Loucy (cell line): ENCODE data around the gene AKR1C1.
"Not testable (repeated sequence)": the region's sequence is repeated elsewhere in the genome, so short reads cannot be mapped to it uniquely, and the experiment has no call there.

Source experiments
- H2AFZ ChIP-seq: fragments of 200-600 bp; sonication (generic); 2 replicates; pipeline ENCODE4 v1.6.0; 2016; ENCODE audit warnings: antibody characterized with exemption, mild to moderate bottlenecking, low read length, moderate library complexity
- H3F3A ChIP-seq: fragments of 200-600 bp; 2 replicates; pipeline ENCODE4 v1.6.0; 2016; ENCODE audit warnings: antibody characterized with exemption, low read depth, mild to moderate bottlenecking
- H3K27me3 ChIP-seq: fragments of 200-600 bp; sonication (generic); 2 replicates; pipeline ENCODE4 v1.6.1; 2014; ENCODE audit warnings: low read length, mild to moderate bottlenecking; ENCODE audit not compliant: insufficient read depth, poor library complexity, severe bottlenecking
- H3K36me3 ChIP-seq: fragments of 200-600 bp; sonication (generic); 2 replicates; pipeline ENCODE4 v1.6.1; 2016; ENCODE audit warnings: low read length; ENCODE audit not compliant: insufficient read depth
- H3K4me1 ChIP-seq: fragments of 200-600 bp; sonication (generic); 2 replicates; pipeline ENCODE4 v1.5.1; 2014; ENCODE audit warnings: low read length, mild to moderate bottlenecking; ENCODE audit not compliant: insufficient read depth, poor library complexity, severe bottlenecking
- H3K4me2 ChIP-seq: fragments of 200-600 bp; sonication (generic); 2 replicates; pipeline ENCODE4 v1.6.0; 2014; ENCODE audit warnings: antibody characterized with exemption, low read length, low read depth, mild to moderate bottlenecking; ENCODE audit not compliant: poor library complexity, severe bottlenecking
- H3K4me3 ChIP-seq: fragments of 200-600 bp; sonication (generic); 2 replicates; pipeline ENCODE4 v1.5.1; 2014; ENCODE audit warnings: low read length, mild to moderate bottlenecking, mixed read lengths; ENCODE audit not compliant: poor library complexity, severe bottlenecking
- H3K79me2 ChIP-seq: fragments of 200-600 bp; sonication (generic); 2 replicates; pipeline ENCODE4 v1.6.1; 2014; ENCODE audit warnings: low read length; ENCODE audit not compliant: insufficient read depth
- H3K9ac ChIP-seq: fragments of 200-600 bp; sonication (generic); 2 replicates; pipeline ENCODE4 v1.6.0; 2014; ENCODE audit warnings: mild to moderate bottlenecking, low read depth, low read length, moderate library complexity; ENCODE audit not compliant: poor library complexity, severe bottlenecking
- H3K9me2 ChIP-seq: fragments of 200-600 bp; sonication (generic); replicated peaks from 2 replicates; pipeline ENCODE4 v1.6.1; 2016; ENCODE audit warnings: low read depth, low read length, mixed read lengths
- H3K9me3 ChIP-seq: fragments of 200-600 bp; sonication (generic); 2 replicates; pipeline ENCODE4 v1.6.1; 2014; ENCODE audit warnings: mild to moderate bottlenecking, antibody characterized with exemption, low read length, low read depth; ENCODE audit not compliant: insufficient read depth
- H4K20me1 ChIP-seq: fragments of 200-600 bp; sonication (generic); 2 replicates; pipeline ENCODE4 v1.6.0; 2014; ENCODE audit warnings: antibody characterized with exemption, low read length, mild to moderate bottlenecking; ENCODE audit not compliant: insufficient read depth, poor library complexity, severe bottlenecking
- CTCF ChIP-seq: fragments of 200-600 bp; sonication (generic); conservative IDR thresholded peaks from 2 replicates; pipeline ENCODE4 v1.5.1; 2014; ENCODE audit warnings: mild to moderate bottlenecking, antibody characterized with exemption, low read length
- EZH2phosphoT487 ChIP-seq: fragments of 200-600 bp; IDR thresholded peaks from 2 replicates; pipeline ENCODE4 v1.6.1; 2018; ENCODE audit warnings: antibody characterized with exemption, mild to moderate bottlenecking, moderate library complexity, borderline replicate concordance

AKR1C1 gene

GRCh38 chr10:4972369-4973142 lies 9.3 kb downstream of the AKR1C1 start:
- not testable (repeated sequence) for H3F3A ChIP-seq, H3K27me3 ChIP-seq, H4K20me1 ChIP-seq, H3K4me1 ChIP-seq, H3K9me3 ChIP-seq, H3K9ac ChIP-seq, H3K36me3 ChIP-seq, H3K9me2 ChIP-seq, H3K79me2 ChIP-seq, H2AFZ ChIP-seq, H3K4me2 ChIP-seq, H3K4me3 ChIP-seq

- not testable (repeated sequence) for H3K4me1 ChIP-seq, H2AFZ ChIP-seq, H4K20me1 ChIP-seq, H3K9me3 ChIP-seq, H3K79me2 ChIP-seq, H3K27me3 ChIP-seq, H3F3A ChIP-seq, H3K9me2 ChIP-seq, H3K4me2 ChIP-seq, H3K36me3 ChIP-seq, H3K4me3 ChIP-seq, H3K9ac ChIP-seq
Observed at GRCh38 chr10:4973294-4973693, 10.1 kb downstream of the AKR1C1 start.

GRCh38 chr10:4974400-4974799 lies 11.2 kb downstream of the AKR1C1 start:
- not testable (repeated sequence) for H3K4me3 ChIP-seq, H3K79me2 ChIP-seq, H3K4me2 ChIP-seq, H3K9me3 ChIP-seq, H2AFZ ChIP-seq, H3K9me2 ChIP-seq, H3K9ac ChIP-seq, H3K36me3 ChIP-seq, H3K27me3 ChIP-seq, H3F3A ChIP-seq, H4K20me1 ChIP-seq, H3K4me1 ChIP-seq

- no peaks in the 10 kb centered on the region for H3K9me2 ChIP-seq
- H2AFZ ChIP-seq = no peak overlapping the region
- no peaks in the 10 kb centered on the region for H3F3A ChIP-seq
- no peak overlapping the region for H3K4me3 ChIP-seq
- no peak overlapping the region for H3K4me2 ChIP-seq
- peaks cover 11% of the 10 kb centered on the region for H3K4me1 ChIP-seq
- H3K27me3 ChIP-seq = no peaks in the 10 kb centered on the region
- no peaks in the 10 kb centered on the region for H3K9me3 ChIP-seq
- H3K9ac ChIP-seq = no peak overlapping the region
- H3K79me2 ChIP-seq = no peaks in the 10 kb centered on the region
- H3K36me3 ChIP-seq = no peaks in the 10 kb centered on the region
- no peak for TF ChIP-seq EZH2phosphoT487
- no peak for TF ChIP-seq CTCF
- no peaks in the 10 kb centered on the region for H4K20me1 ChIP-seq
Observed at GRCh38 chr10:4977025-4977424, 13.8 kb downstream of the AKR1C1 start.
